ENCODE results near the gene PRKCA. TPM values are rescaled to one million over a fixed set of nuclear protein-coding genes. Genes with fewer than 3 reads are reported as not detected.

The PRKCA gene
- total RNA-seq, 1 experiment from 2014 or later = 29.6 TPM

- no peaks in the 10 kb centered on the region for H3K27me3 ChIP-seq (replicated peaks; ENCODE audit: control insufficient read depth, insufficient read depth, low read length)
- Mint-ChIP-seq H3K27me3 (ENCODE audit: insufficient read depth, unreplicated experiment) (no peaks in the 10 kb centered on the region), H3K4me3 (ENCODE audit: unreplicated experiment) (no peak overlapping the region), H3K4me1 (ENCODE audit: low read depth, unreplicated experiment) (peaks cover 15% of the 10 kb centered on the region), H3K27ac (ENCODE audit: unreplicated experiment) (no peak overlapping the region), H3K36me3 (ENCODE audit: insufficient read depth, unreplicated experiment) (no peaks in the 10 kb centered on the region), H3K9me3 (ENCODE audit: unreplicated experiment) (no peaks in the 10 kb centered on the region)
- ChIA-PET CTCF (no interaction called here), POLR2A (no interaction called here)
- no peaks in the 10 kb centered on the region for H3K9me3 ChIP-seq
- peaks cover 20% of the 10 kb centered on the region for H3K4me1 ChIP-seq
- no TSS peak for BruUV-seq (replicated peaks)
- H3K36me3 ChIP-seq (ENCODE audit: control insufficient read depth, insufficient read depth, low read length) = no peaks in the 10 kb centered on the region
- intact Hi-C loops (cut with micrococcal nuclease; ENCODE audit: unreplicated experiment) = no loop called here
- H3K4me3 ChIP-seq (ENCODE audit: low read depth, low read length) = no peak overlapping the region
- no peak for DNase-seq
- TF ChIP-seq, protein P1, sequence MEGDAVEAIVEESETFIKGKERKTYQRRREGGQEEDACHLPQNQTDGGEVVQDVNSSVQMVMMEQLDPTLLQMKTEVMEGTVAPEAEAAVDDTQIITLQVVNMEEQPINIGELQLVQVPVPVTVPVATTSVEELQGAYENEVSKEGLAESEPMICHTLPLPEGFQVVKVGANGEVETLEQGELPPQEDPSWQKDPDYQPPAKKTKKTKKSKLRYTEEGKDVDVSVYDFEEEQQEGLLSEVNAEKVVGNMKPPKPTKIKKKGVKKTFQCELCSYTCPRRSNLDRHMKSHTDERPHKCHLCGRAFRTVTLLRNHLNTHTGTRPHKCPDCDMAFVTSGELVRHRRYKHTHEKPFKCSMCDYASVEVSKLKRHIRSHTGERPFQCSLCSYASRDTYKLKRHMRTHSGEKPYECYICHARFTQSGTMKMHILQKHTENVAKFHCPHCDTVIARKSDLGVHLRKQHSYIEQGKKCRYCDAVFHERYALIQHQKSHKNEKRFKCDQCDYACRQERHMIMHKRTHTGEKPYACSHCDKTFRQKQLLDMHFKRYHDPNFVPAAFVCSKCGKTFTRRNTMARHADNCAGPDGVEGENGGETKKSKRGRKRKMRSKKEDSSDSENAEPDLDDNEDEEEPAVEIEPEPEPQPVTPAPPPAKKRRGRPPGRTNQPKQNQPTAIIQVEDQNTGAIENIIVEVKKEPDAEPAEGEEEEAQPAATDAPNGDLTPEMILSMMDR (IDR thresholded peaks at IDR 0.05; ENCODE audit: insufficient read depth in 1 of 2, low read depth in 1 of 2, low read length in 1 of 2, severe bottlenecking in 1 of 2, unreplicated experiment in 1 of 2) = no peak
Measured at GRCh38 chr17:66354472-66354871, 52.1 kb downstream of the PRKCA start.

- TF ChIP-seq, protein P1 (IDR thresholded peaks at IDR 0.05; ENCODE audit: insufficient read depth in 1 of 2, low read depth in 1 of 2, low read length in 1 of 2, severe bottlenecking in 1 of 2, unreplicated experiment in 1 of 2) = no peak
- Histone ChIP-seq H3K4me3 (ENCODE audit: low read depth, low read length) (no peak overlapping the region), H3K9me3 (no peaks in the 10 kb centered on the region), H3K4me1 (peaks cover 15% of the 10 kb centered on the region), H3K36me3 (ENCODE audit: control insufficient read depth, insufficient read depth, low read length) (no peaks in the 10 kb centered on the region), H3K27me3 (replicated peaks; ENCODE audit: control insufficient read depth, insufficient read depth, low read length) (no peaks in the 10 kb centered on the region)
- Mint-ChIP-seq H3K4me1 (ENCODE audit: low read depth, unreplicated experiment) (peaks cover 10% of the 10 kb centered on the region), H3K36me3 (ENCODE audit: insufficient read depth, unreplicated experiment) (no peaks in the 10 kb centered on the region), H3K27me3 (ENCODE audit: insufficient read depth, unreplicated experiment) (no peaks in the 10 kb centered on the region), H3K9me3 (ENCODE audit: unreplicated experiment) (no peaks in the 10 kb centered on the region), H3K27ac (ENCODE audit: unreplicated experiment) (no peak overlapping the region), H3K4me3 (ENCODE audit: unreplicated experiment) (no peak overlapping the region)
- DNase-seq = no peak
- POLR2A ChIA-PET = no interaction called here
- BruUV-seq (replicated peaks) = no TSS peak
- CTCF ChIA-PET = no interaction called here
- intact Hi-C loops (cut with micrococcal nuclease; ENCODE audit: unreplicated experiment) = no loop called here
Measured at GRCh38 chr17:66354981-66355380, 52.6 kb downstream of the PRKCA start.

DNA sequence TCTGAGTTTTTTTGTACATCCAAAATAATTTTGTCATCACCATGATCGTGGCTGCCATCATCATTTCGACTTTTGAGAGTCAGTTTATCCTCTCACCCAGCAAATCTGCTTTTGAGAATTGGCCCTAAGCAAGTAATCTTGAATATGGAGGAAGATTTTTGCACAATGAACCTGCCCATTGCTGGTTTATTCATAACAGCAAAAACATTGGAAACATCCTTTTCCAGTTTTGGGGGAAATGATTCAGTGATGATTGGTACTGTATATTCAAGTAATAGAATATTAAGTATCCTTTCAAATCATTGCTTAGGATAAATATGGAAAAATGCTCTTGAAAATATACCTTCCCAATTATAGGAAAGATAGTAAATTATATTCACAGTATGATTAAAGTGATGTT lies 53.1 kb downstream of the PRKCA start:
- CTCF ChIA-PET = no interaction called here
- DNase-seq = no peak
- H3K27ac Mint-ChIP-seq (ENCODE audit: unreplicated experiment) = no peak overlapping the region
- no peak overlapping the region for H3K4me3 ChIP-seq (ENCODE audit: low read depth, low read length)
- POLR2A ChIA-PET = no interaction called here
- H3K4me3 Mint-ChIP-seq (ENCODE audit: unreplicated experiment) = no peak overlapping the region
- intact Hi-C loops (cut with micrococcal nuclease; ENCODE audit: unreplicated experiment) = no loop called here
- peaks cover 7% of the 10 kb centered on the region for H3K4me1 Mint-ChIP-seq (ENCODE audit: low read depth, unreplicated experiment)
- H3K9me3 ChIP-seq = no peaks in the 10 kb centered on the region
- no peaks in the 10 kb centered on the region for H3K27me3 Mint-ChIP-seq (ENCODE audit: insufficient read depth, unreplicated experiment)
- H3K4me1 ChIP-seq = peaks cover 10% of the 10 kb centered on the region; the same call in 1 of the 2 replicates
- H3K27me3 ChIP-seq (replicated peaks; ENCODE audit: control insufficient read depth, insufficient read depth, low read length) = no peaks in the 10 kb centered on the region
- no peaks in the 10 kb centered on the region for H3K36me3 ChIP-seq (ENCODE audit: control insufficient read depth, insufficient read depth, low read length)
- no peaks in the 10 kb centered on the region for H3K9me3 Mint-ChIP-seq (ENCODE audit: unreplicated experiment)
- no TSS peak for BruUV-seq (replicated peaks)
- TF ChIP-seq, protein P1 (IDR thresholded peaks at IDR 0.05; ENCODE audit: insufficient read depth in 1 of 2, low read depth in 1 of 2, low read length in 1 of 2, severe bottlenecking in 1 of 2, unreplicated experiment in 1 of 2) = no peak
- H3K36me3 Mint-ChIP-seq (ENCODE audit: insufficient read depth, unreplicated experiment) = no peaks in the 10 kb centered on the region

Measured in Caco-2 (cell line).